ENCODE data around the gene SLC35A2. TPM values are rescaled to one million over a fixed set of nuclear protein-coding genes. Genes with fewer than 3 reads are reported as not detected.

Gene SLC35A2
- total RNA-seq, 2 experiments from 2014 or later, result 9.9 to 22.2 TPM

GRCh38 chrX:48934581-48935300, 23.3 kb upstream of the SLC35A2 start:
- POLR2A ChIA-PET, result interaction anchor here (0.6 kb wide), 1 partner anchor 23 kb away, joined by 3 read pairs; no protein-coding TSS in a partner anchor
- Histone ChIP-seq H3K9me3 (ENCODE audit: low read length) (no peaks in the 10 kb centered on the region), H3K4me2 (ENCODE audit: low read length) (peak overlapping the region; percentile 30; the same call in 1 of the 2 replicates), H3K4me1 (ENCODE audit: insufficient read depth, low read length, poor library complexity, severe bottlenecking) (peaks cover 64% of the 10 kb centered on the region), H3K79me2 (ENCODE audit: insufficient read depth, low read depth, low read length) (peaks cover 22% of the 10 kb centered on the region; the same call in 1 of the 2 replicates), H3K4me3 (ENCODE audit: low read depth, low read length, poor library complexity, severe bottlenecking) (no peak overlapping the region), H3K27ac (ENCODE audit: low read depth, low read length, poor library complexity, severe bottlenecking) (peak overlapping the region; percentile 75), H4K20me1 (ENCODE audit: insufficient read depth, low read length) (no peaks in the 10 kb centered on the region), H2AFZ (ENCODE audit: low read length) (no peak overlapping the region), H3K36me3 (ENCODE audit: insufficient read depth, low read length) (peaks cover 62% of the 10 kb centered on the region), H3K9me2 (ENCODE audit: insufficient read depth, low read length) (no peaks in the 10 kb centered on the region)
- CTCF ChIA-PET (ENCODE audit: unreplicated experiment), result no interaction called here
- no peak for TF ChIP-seq CTCF (conservative IDR thresholded peaks at IDR 0.05; ENCODE audit: low read length)
- TF ChIP-seq EZH2phosphoT487 (IDR thresholded peaks at IDR 0.05; ENCODE audit: borderline replicate concordance, low read depth, low read length), result no peak
- no peak for DNase-seq (ENCODE audit: low spot score)
- BruUV-seq (replicated peaks), result no TSS peak
- intact Hi-C loops (cut with micrococcal nuclease; ENCODE audit: unreplicated experiment), result loop anchor here (5.0 kb wide), 2 partner anchors 37 to 257 kb away; partner anchors contain the start of genes PQBP1 and TIMM17B

- intact Hi-C loops (cut with micrococcal nuclease; ENCODE audit: unreplicated experiment), result no loop called here
- Histone ChIP-seq H2AFZ (ENCODE audit: low read length) (no peak overlapping the region), H4K20me1 (ENCODE audit: insufficient read depth, low read length) (no peaks in the 10 kb centered on the region), H3K4me3 (ENCODE audit: low read depth, low read length, poor library complexity, severe bottlenecking) (no peak overlapping the region), H3K9me3 (ENCODE audit: low read length) (no peaks in the 10 kb centered on the region), H3K79me2 (ENCODE audit: insufficient read depth, low read depth, low read length) (peaks cover 22% of the 10 kb centered on the region; the same call in 1 of the 2 replicates), H3K4me2 (ENCODE audit: low read length) (peak overlapping the region; percentile 30), H3K9me2 (ENCODE audit: insufficient read depth, low read length) (no peaks in the 10 kb centered on the region), H3K27ac (ENCODE audit: low read depth, low read length, poor library complexity, severe bottlenecking) (peak overlapping the region; percentile 75), H3K36me3 (ENCODE audit: insufficient read depth, low read length) (peaks cover 66% of the 10 kb centered on the region), H3K4me1 (ENCODE audit: insufficient read depth, low read length, poor library complexity, severe bottlenecking) (peaks cover 56% of the 10 kb centered on the region)
- ChIA-PET CTCF (ENCODE audit: unreplicated experiment) (no interaction called here), POLR2A (no interaction called here)
- BruUV-seq (replicated peaks), result no TSS peak
- no peak for DNase-seq (ENCODE audit: low spot score)
- no peak for TF ChIP-seq CTCF (conservative IDR thresholded peaks at IDR 0.05; ENCODE audit: low read length)
- no peak for TF ChIP-seq EZH2phosphoT487 (IDR thresholded peaks at IDR 0.05; ENCODE audit: borderline replicate concordance, low read depth, low read length)
Measured at GRCh38 chrX:48933757-48934156, 22.3 kb upstream of the SLC35A2 start.

All from OCI-LY7 (cell line).